ENCODE results near the gene SEZ6. TPM values are rescaled to one million over a fixed set of nuclear protein-coding genes. Genes with fewer than 3 reads are reported as not detected.

SEZ6 gene
- total and polyA plus RNA-seq, 10 of the 15 experiments (the other 5 are each of a cell fraction or from before 2014, with no cell fraction given), result 0.05 to 0.87 (median 0.17) TPM; not detected in 4

DNA sequence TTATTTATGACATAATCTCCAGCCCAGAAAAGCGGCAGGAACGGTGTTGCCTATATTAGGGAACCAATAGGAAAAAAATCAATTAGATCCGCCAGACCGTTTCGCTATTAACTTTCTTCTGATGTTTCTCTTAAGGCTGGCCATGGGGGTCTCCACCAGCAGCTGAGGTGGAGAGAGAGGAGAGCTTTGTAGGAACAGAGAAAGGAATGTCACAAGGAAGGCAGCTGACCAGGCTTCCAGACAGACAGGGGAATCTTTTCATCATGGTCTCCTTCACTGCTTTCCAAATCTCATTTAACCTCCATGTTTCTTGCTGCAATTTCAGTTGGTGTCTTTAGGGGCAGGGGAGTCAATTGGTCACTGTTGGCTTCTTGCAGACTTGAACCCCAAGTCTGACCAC is 8.9 kb upstream of the SEZ6 start:
- in situ Hi-C loops (cut with MboI), result no loop called here
- WGBS (ENCODE audit: insufficient coverage, insufficient replicate concordance, low lambda C conversion rate, missing lambda C conversion rate), result 54% methylated on average over 5 of the region's 5 CpGs
- H3K36me3 ChIP-seq (ENCODE audit: control insufficient read depth in 2 of 2, insufficient read depth in 2 of 2, low read length in 1 of 2), result no peaks in the 10 kb centered on the region
- no peaks in the 10 kb centered on the region for H3K79me2 ChIP-seq (ENCODE audit: control insufficient read depth, insufficient read depth, low read length)
- CTCF ChIA-PET, result interaction anchor here (1.3 to 2.2 kb wide), 2 partner anchors 49 kb away, joined by 5 to 8 read pairs; no protein-coding TSS in a partner anchor
- ATAC-seq (no peak), DNase-seq (ENCODE audit: low read depth, low spot score) (no peak), FAIRE-seq (no peak)
- no peak overlapping the region for H3K4me3 ChIP-seq
- TF ChIP-seq HDAC6 (IDR thresholded peaks at IDR 0.05; ENCODE audit: unreplicated experiment), result no peak
- no peak for TF ChIP-seq CREB1 (IDR thresholded peaks at IDR 0.05; ENCODE audit: low read depth)
- TF ChIP-seq CEBPB (IDR thresholded peaks at IDR 0.05; ENCODE audit: borderline replicate concordance in 1 of 2, low read depth in 2 of 2, low read length in 2 of 2), result no peak
- no peak for TF ChIP-seq KLF5 (IDR thresholded peaks at IDR 0.05; ENCODE audit: partially characterized antibody)
- no peak for TF ChIP-seq EZH2 (IDR thresholded peaks at IDR 0.05; ENCODE audit: borderline replicate concordance, control insufficient read depth, low read depth, low read length)
- TF ChIP-seq ESRRA (IDR thresholded peaks at IDR 0.05; ENCODE audit: low read length), result no peak
- no peak for TF ChIP-seq MYB (IDR thresholded peaks at IDR 0.05; ENCODE audit: borderline replicate concordance, low read depth, low read length)
- TF ChIP-seq WRNIP1 (IDR thresholded peaks at IDR 0.05; ENCODE audit: borderline replicate concordance, low read depth, low read length), result no peak
- TF ChIP-seq KAT2A (conservative IDR thresholded peaks at IDR 0.05; ENCODE audit: control insufficient read depth, low read depth, low read length), result no peak
- TF ChIP-seq, protein P1, sequence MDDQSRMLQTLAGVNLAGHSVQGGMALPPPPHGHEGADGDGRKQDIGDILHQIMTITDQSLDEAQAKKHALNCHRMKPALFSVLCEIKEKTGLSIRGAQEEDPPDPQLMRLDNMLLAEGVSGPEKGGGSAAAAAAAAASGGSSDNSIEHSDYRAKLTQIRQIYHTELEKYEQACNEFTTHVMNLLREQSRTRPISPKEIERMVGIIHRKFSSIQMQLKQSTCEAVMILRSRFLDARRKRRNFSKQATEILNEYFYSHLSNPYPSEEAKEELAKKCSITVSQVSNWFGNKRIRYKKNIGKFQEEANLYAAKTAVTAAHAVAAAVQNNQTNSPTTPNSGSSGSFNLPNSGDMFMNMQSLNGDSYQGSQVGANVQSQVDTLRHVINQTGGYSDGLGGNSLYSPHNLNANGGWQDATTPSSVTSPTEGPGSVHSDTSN (IDR thresholded peaks at IDR 0.05; ENCODE audit: insufficient replicate concordance, low read depth, low read length), result no peak
- H3K9ac ChIP-seq (ENCODE audit: control insufficient read depth, insufficient read depth, low read length), result no peak overlapping the region
- POLR2A ChIA-PET, result no interaction called here
- intact Hi-C loops (cut with micrococcal nuclease; ENCODE audit: unreplicated experiment), result loop anchor here (5.0 kb wide), 1 partner anchor 42 kb away; no protein-coding TSS in a partner anchor
- H3K27me3 ChIP-seq (replicated peaks in 1 of 2; ENCODE audit: control insufficient read depth in 2 of 2, insufficient read depth in 2 of 2, low read length in 1 of 2), result peaks cover 0 to 2% of the 10 kb centered on the region in 2 experiments; a peak in 1 of 4 replicates
- RAD21 ChIA-PET (ENCODE audit: unreplicated experiment), result no interaction called here
- H3K27ac ChIP-seq (ENCODE audit: control insufficient read depth, insufficient read depth), result no peak overlapping the region
- BruUV-seq (replicated peaks), result no TSS peak
- no peak overlapping the region for H2AFZ ChIP-seq (ENCODE audit: control insufficient read depth, low read depth, low read length)
- H3K4me1 ChIP-seq (ENCODE audit: control insufficient read depth, insufficient read depth, low read length), result no peaks in the 10 kb centered on the region
- no peak overlapping the region for H3K4me2 ChIP-seq (ENCODE audit: control insufficient read depth, insufficient read depth)
- no peaks in the 10 kb centered on the region for H4K20me1 ChIP-seq (ENCODE audit: control insufficient read depth, insufficient read depth)
- SMC1A ChIA-PET (ENCODE audit: uncharacterized antibody, unreplicated experiment), result no interaction called here
- H3K9me3 ChIP-seq (replicated peaks; ENCODE audit: control insufficient read depth, insufficient read depth, low read length), result no peaks in the 10 kb centered on the region

Measured in GM12878 (cell line).